Spleen (tissue), 7 donors: Measurements from ENCODE around the gene COMMD4.

ENCODE experiments used
- POLR2A ChIP-seq, 3 donors: fragments of 450-650 bp; IDR thresholded peaks; one replicate each; pipeline ENCODE4 v1.5.1; 2017; ENCODE audit warnings: antibody characterized with exemption in 3 of 3, mild to moderate bottlenecking in 1 of 3
- TF ChIP-seq, protein P1 (sequence below), 11 experiments: fragments of 200-600 bp in 7 of 11; fragments of 450-650 bp in 4 of 11; sonication (generic) in 4 of 11; IDR thresholded peaks in 8 of 11; conservative IDR thresholded peaks in 3 of 11; 1 replicate in 7 of 11; 2 replicates in 4 of 11; pipeline versions ENCODE4 v1.4.0 to v1.8.0; 2016 to 2021; ENCODE audit warnings: antibody characterized with exemption in 11 of 11, inconsistent platforms in 4 of 11, mild to moderate bottlenecking in 1 of 11
- donor health status: DM: no; HTN: no; CAD: no; lungs with moderate emphysema.
- donor health status: DM: no; HTN: no; CAD: no.
- donor health status: DM: no; HTN: no; CAD: no.

DNA sequence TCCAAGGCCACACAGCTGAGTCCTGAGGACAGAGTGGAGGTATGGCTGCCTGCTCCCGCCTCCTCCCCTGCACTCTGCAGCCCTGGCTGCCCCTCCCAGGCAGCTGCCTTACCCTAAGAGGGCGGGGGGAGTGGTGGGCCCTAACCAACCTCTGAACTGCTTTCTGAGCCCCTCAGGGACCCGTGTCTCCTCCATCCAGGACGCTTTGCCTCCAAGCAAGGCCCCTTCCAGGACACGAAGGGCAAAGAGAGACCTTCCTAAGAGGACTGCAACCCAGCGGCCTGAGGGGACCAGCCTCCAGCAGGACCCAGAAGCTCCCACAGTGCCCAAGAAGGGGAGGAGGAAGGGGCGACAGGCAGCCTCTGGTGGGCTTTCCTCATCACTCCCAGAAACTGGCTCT lies 18.6 kb downstream of the COMMD4 start:
- TF ChIP-seq, protein P1, sequence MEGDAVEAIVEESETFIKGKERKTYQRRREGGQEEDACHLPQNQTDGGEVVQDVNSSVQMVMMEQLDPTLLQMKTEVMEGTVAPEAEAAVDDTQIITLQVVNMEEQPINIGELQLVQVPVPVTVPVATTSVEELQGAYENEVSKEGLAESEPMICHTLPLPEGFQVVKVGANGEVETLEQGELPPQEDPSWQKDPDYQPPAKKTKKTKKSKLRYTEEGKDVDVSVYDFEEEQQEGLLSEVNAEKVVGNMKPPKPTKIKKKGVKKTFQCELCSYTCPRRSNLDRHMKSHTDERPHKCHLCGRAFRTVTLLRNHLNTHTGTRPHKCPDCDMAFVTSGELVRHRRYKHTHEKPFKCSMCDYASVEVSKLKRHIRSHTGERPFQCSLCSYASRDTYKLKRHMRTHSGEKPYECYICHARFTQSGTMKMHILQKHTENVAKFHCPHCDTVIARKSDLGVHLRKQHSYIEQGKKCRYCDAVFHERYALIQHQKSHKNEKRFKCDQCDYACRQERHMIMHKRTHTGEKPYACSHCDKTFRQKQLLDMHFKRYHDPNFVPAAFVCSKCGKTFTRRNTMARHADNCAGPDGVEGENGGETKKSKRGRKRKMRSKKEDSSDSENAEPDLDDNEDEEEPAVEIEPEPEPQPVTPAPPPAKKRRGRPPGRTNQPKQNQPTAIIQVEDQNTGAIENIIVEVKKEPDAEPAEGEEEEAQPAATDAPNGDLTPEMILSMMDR (IDR thresholded peaks at IDR 0.05 in 8 of 11, conservative IDR thresholded peaks at IDR 0.05 in 3 of 11) = no peak
- no peak for TF ChIP-seq POLR2A (IDR thresholded peaks at IDR 0.05)
